HG02884 (cell line): ENCODE measurements around the gene PFKFB4.
"Not testable (repeated sequence)": the region's sequence is repeated elsewhere in the genome, so short reads cannot be mapped to it uniquely, and the experiment has no call there.

Source experiments
- ATAC-seq: cut with Tn5 transposase; IDR thresholded peaks from one replicate; pipeline ENCODE4 v1.9.1; 2021; ENCODE audit warnings: mild to moderate bottlenecking, moderate library complexity; ENCODE audit not compliant: unreplicated experiment

PFKFB4 gene

GRCh38 chr3:48535578-48535977, 21.0 kb downstream of the PFKFB4 start:
- no peak for ATAC-seq

- no peak for ATAC-seq
Observed at GRCh38 chr3:48532977-48533337, 23.6 kb downstream of the PFKFB4 start.

GRCh38 chr3:48532271-48532976, 24.2 kb downstream of the PFKFB4 start:
- no peak for ATAC-seq

- ATAC-seq, result not testable (repeated sequence)
Observed at GRCh38 chr3:48530701-48531100, 25.9 kb downstream of the PFKFB4 start.

GRCh38 chr3:48528754-48529153, 27.8 kb downstream of the PFKFB4 start:
- ATAC-seq, result no peak

GRCh38 chr3:48528048-48528447, 28.6 kb downstream of the PFKFB4 start:
- no peak for ATAC-seq

GRCh38 chr3:48524970-48525369, 31.6 kb downstream of the PFKFB4 start:
- no peak for ATAC-seq

- ATAC-seq, result no peak
Observed at GRCh38 chr3:48521635-48522034, 35.0 kb downstream of the PFKFB4 start.

GRCh38 chr3:48519277-48519643, 37.3 kb downstream of the PFKFB4 start:
- ATAC-seq, result no peak

- ATAC-seq, result no peak
Observed at GRCh38 chr3:48518638-48519276, 37.8 kb downstream of the PFKFB4 start.

- no peak for ATAC-seq
Observed at GRCh38 chr3:48518069-48518468, 38.5 kb downstream of the PFKFB4 start.

- ATAC-seq, result no peak
Observed at GRCh38 chr3:48516571-48516970, 40.0 kb downstream of the PFKFB4 start.

GRCh38 chr3:48514431-48515227, 42.0 kb downstream of the PFKFB4 start:
- no peak for ATAC-seq

- ATAC-seq, result no peak
Observed at GRCh38 chr3:48511551-48511950, 45.1 kb downstream of the PFKFB4 start.

GRCh38 chr3:48507256-48508061, 49.1 kb downstream of the PFKFB4 start:
- no peak for ATAC-seq

- ATAC-seq, result no peak
Observed at GRCh38 chr3:48505968-48506504, 50.6 kb downstream of the PFKFB4 start.

GRCh38 chr3:48505146-48505545, 51.5 kb downstream of the PFKFB4 start:
- no peak for ATAC-seq

GRCh38 chr3:48504051-48504946, 52.3 kb downstream of the PFKFB4 start, which contains the start of gene SHISA5:
Gene SHISA5 (minus strand): TSS chr3:48504174. CDS start chr3:48504094, 80 bp downstream.
- ATAC-seq, result no peak

- ATAC-seq, result no peak
Observed at GRCh38 chr3:48503401-48504050, 53.1 kb downstream of the PFKFB4 start.
